Gastroesophageal sphincter (tissue), 3 donors: ENCODE measurements around the gene NCF4.

ENCODE experiments used
- CTCF ChIP-seq, 4 experiments: fragments of 200-600 bp in 2 of 4; fragments of 450-650 bp in 2 of 4; sonication (generic) in 1 of 4; IDR thresholded peaks; one replicate each; pipeline ENCODE4 v1.5.1; 2017 to 2019; ENCODE audit warnings: antibody characterized with exemption in 4 of 4, mild to moderate bottlenecking in 2 of 4, moderate library complexity in 2 of 4
- EP300 ChIP-seq: sonication (generic); formaldehyde crosslinking; IDR thresholded peaks from one replicate; pipeline ENCODE4 v1.6.1; 2017; ENCODE audit warnings: antibody characterized with exemption, mild to moderate bottlenecking

- TF ChIP-seq CTCF (IDR thresholded peaks at IDR 0.05), result peak in 3 of 4 experiments; percentile 32 to 49 (median 45)
- TF ChIP-seq EP300, result no peak
Observed at GRCh38 chr22:36873614-36874308, 13.0 kb downstream of the NCF4 start.
